A673 (cell line): ENCODE results near the gene SIK3. TPM values are rescaled to one million over a fixed set of nuclear protein-coding genes. Genes with fewer than 3 reads are reported as not detected.

ENCODE experiments used
- BruUV-seq: library from RNA; stranded (reverse); fragments of 400-500 nt; replicated peaks from 2 replicates; lab custom pipeline; 2021; lab: Mats Ljungman, UMichigan
- CTCF ChIA-PET: fragments of 300-600 bp; sonication (Branson Sonifier 250); formaldehyde crosslinking; loops from one replicate; lab custom pipeline; 2022; ENCODE audit warnings: antibody characterized with exemption; lab: Charles Lee
- POLR2A ChIA-PET: fragments of 300-600 bp; sonication (Branson Sonifier 250); formaldehyde crosslinking; loops from one replicate; lab custom pipeline; 2022; ENCODE audit warnings: antibody characterized with exemption; ENCODE audit not compliant: low non-redundant PET; lab: Charles Lee
- DNase-seq: peaks from one replicate; pipeline ENCODE4 v3.0.0-alpha.2; 2015; ENCODE audit warnings: low spot score
- H3K27ac ChIP-seq: fragments of 200-600 bp; sonication (generic); 2 replicates; pipeline ENCODE4 v1.5.1; 2016; ENCODE audit warnings: mixed run types, low read depth, mild to moderate bottlenecking, mixed read lengths, antibody characterized with exemption, low read length; ENCODE audit not compliant: poor library complexity, severe bottlenecking
- H3K27me3 ChIP-seq: fragments of 200-600 bp; sonication (generic); replicated peaks from 2 replicates; pipeline ENCODE4 v1.6.1; 2017; ENCODE audit warnings: mixed run types, low read depth, mild to moderate bottlenecking, mixed read lengths, antibody characterized with exemption, low read length; ENCODE audit not compliant: insufficient read depth, poor library complexity
- H3K36me3 ChIP-seq: fragments of 200-600 bp; sonication (generic); 2 replicates; pipeline ENCODE4 v1.6.1; 2016; ENCODE audit warnings: mixed run types, mild to moderate bottlenecking, mixed read lengths, antibody characterized with exemption, low read length; ENCODE audit not compliant: insufficient read depth, poor library complexity, severe bottlenecking
- H3K4me1 ChIP-seq: fragments of 200-600 bp; sonication (generic); 2 replicates; pipeline ENCODE4 v1.6.1; 2017; ENCODE audit warnings: mixed run types, mild to moderate bottlenecking, mixed read lengths, antibody characterized with exemption, low read length; ENCODE audit not compliant: insufficient read depth, poor library complexity, severe bottlenecking
- H3K4me3 ChIP-seq: fragments of 200-600 bp; sonication (generic); 2 replicates; pipeline ENCODE4 v1.5.1; 2016; ENCODE audit warnings: low read depth, mixed run types, mild to moderate bottlenecking, mixed read lengths, low read length; ENCODE audit not compliant: poor library complexity, severe bottlenecking
- H3K9me3 ChIP-seq: fragments of 200-600 bp; sonication (generic); 2 replicates; pipeline ENCODE4 v1.6.1; 2016; ENCODE audit warnings: mixed run types, low read depth, mild to moderate bottlenecking, mixed read lengths, antibody characterized with exemption, low read length; ENCODE audit not compliant: poor library complexity, severe bottlenecking
- CTCF ChIP-seq: fragments of 300-800, 200-600 bp; sonication (generic); conservative IDR thresholded peaks from 2 replicates; pipeline ENCODE4 v1.5.1; 2017; ENCODE audit warnings: low read depth, mild to moderate bottlenecking, antibody characterized with exemption, low read length, moderate library complexity, mixed read lengths
- EZH2 ChIP-seq: fragments of 200-600 bp; sonication (generic); IDR thresholded peaks from 2 replicates; pipeline ENCODE4 v1.6.1; 2017; ENCODE audit warnings: borderline replicate concordance, low read depth, mild to moderate bottlenecking, mixed read lengths, antibody characterized with exemption, low read length; ENCODE audit not compliant: poor library complexity, severe bottlenecking
- intact Hi-C: fragments of 100-400 bp; cut with micrococcal nuclease; formaldehyde crosslinking; loops from one replicate; pipeline ENCODE4 v1.10.0; 2022; ENCODE audit not compliant: unreplicated experiment
- total RNA-seq: library from RNA; stranded (reverse); gene quantifications from 2 replicates; pipeline ENCODE4 v1.2.3, GENCODE V29; 2021

The SIK3 gene
- total RNA-seq, 1 experiment from 2014 or later = 81.7 TPM

DNA sequence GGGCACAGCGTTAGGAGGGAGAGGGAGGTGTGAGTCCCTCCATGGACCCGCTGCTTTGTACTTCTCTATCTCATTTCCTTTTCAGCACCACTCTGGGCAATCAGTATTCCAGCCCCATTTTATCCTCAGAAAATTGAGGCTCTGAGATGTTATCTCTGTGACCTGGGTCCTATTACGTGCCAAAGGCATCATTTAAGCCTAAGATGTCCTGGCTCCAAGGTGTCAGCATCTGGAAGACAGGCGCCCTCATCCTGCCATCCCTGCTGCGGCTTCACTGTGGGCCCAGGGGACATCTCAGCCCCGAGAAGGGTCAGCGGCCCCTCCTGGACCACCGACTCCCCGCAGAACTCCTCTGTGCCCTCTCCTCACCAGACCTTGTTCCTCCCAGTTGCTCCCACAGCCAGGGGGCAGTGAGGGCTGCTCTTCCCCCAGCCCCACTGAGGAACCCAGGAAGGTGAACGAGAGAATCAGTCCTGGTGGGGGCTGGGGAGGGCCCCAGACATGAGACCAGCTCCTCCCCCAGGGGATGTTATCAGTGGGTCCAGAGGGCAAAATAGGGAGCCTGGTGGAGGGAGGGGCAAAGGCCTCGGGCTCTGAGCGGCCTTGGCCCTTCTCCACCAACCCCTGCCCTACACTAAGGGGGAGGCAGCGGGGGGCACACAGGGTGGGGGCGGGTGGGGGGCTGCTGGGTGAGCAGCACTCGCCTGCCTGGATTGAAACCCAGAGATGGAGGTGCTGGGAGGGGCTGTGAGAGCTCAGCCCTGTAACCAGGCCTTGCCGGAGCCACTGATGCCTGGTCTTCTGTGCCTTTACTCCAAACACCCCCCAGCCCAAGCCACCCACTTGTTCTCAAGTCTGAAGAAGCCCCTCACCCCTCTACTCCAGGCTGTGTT, 269.4 kb downstream of the SIK3 start:
- BruUV-seq = no TSS peak
- intact Hi-C loops = no loop called here
- TF ChIP-seq EZH2 (no peak), CTCF (no peak)
- CTCF ChIA-PET = no interaction called here
- H3K27ac ChIP-seq = no peak overlapping the region
- POLR2A ChIA-PET = no interaction called here
- DNase-seq = no peak
- H3K9me3 ChIP-seq = no peaks in the 10 kb centered on the region
- H3K4me3 ChIP-seq = no peak overlapping the region
- peaks cover 6% of the 10 kb centered on the region for H3K4me1 ChIP-seq
- no peaks in the 10 kb centered on the region for H3K36me3 ChIP-seq
- H3K27me3 ChIP-seq = no peaks in the 10 kb centered on the region

DNA sequence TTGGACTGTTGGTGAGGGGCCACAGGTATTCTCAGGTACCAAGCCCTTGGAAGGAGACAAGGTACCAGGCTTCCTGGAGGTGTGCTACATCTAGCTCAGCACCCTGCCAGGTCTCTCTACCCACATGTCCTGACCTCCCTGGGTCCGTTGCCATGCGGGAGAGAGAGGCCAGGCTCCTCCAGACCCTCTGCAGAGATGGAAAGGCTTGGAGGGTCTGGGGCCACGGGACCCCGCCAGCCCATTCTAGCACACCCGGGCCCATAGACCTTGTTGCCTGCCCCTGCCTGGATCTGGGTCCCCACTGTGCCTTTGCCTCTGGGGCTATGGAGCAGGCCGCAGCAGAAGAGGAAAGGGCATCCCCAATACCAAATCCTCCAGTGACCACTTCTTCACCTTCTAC, 270.8 kb downstream of the SIK3 start:
- BruUV-seq = no TSS peak
- POLR2A ChIA-PET = interaction anchor here (0.6 kb wide), 1 partner anchor 338 kb away, joined by 3 read pairs; no protein-coding TSS in a partner anchor
- intact Hi-C loops = no loop called here
- no peaks in the 10 kb centered on the region for H3K9me3 ChIP-seq
- H3K36me3 ChIP-seq = no peaks in the 10 kb centered on the region
- no peak overlapping the region for H3K4me3 ChIP-seq
- DNase-seq = no peak
- peaks cover 6% of the 10 kb centered on the region for H3K4me1 ChIP-seq
- no peaks in the 10 kb centered on the region for H3K27me3 ChIP-seq
- no peak for TF ChIP-seq EZH2
- TF ChIP-seq CTCF = no peak
- no peak overlapping the region for H3K27ac ChIP-seq
- CTCF ChIA-PET = no interaction called here

- Histone ChIP-seq H3K4me3 (no peak overlapping the region), H3K4me1 (peaks cover 6% of the 10 kb centered on the region), H3K27me3 (no peaks in the 10 kb centered on the region), H3K36me3 (no peaks in the 10 kb centered on the region), H3K27ac (no peak overlapping the region), H3K9me3 (no peaks in the 10 kb centered on the region)
- intact Hi-C loops = no loop called here
- TF ChIP-seq CTCF (no peak), EZH2 (no peak)
- no peak for DNase-seq
- BruUV-seq = no TSS peak
- CTCF ChIA-PET = no interaction called here
- POLR2A ChIA-PET = no interaction called here
Observed at GRCh38 chr11:116826751-116827431, 271.3 kb downstream of the SIK3 start.
